ENCODE results near the gene PIK3IP1. TPM values are rescaled to one million over a fixed set of nuclear protein-coding genes. Genes with fewer than 3 reads are reported as not detected.

The PIK3IP1 gene
- total RNA-seq, 1 donor from 2014 or later: 30.9 TPM

GRCh38 chr22:31279821-31280505 is 12.3 kb downstream of the PIK3IP1 start:
- peak; percentile 10 for DNase-seq (ENCODE audit: low read depth)

- DNase-seq (ENCODE audit: low read depth): no peak
Observed at GRCh38 chr22:31279327-31279669, 13.0 kb downstream of the PIK3IP1 start.

GRCh38 chr22:31278626-31279326 is 13.5 kb downstream of the PIK3IP1 start:
- no peak for DNase-seq (ENCODE audit: low read depth)

- no peak for DNase-seq (ENCODE audit: low read depth)
Observed at GRCh38 chr22:31278151-31278621, 14.1 kb downstream of the PIK3IP1 start.

GRCh38 chr22:31277741-31278140 is 14.5 kb downstream of the PIK3IP1 start:
- no peak for DNase-seq (ENCODE audit: low read depth)

- DNase-seq (ENCODE audit: low read depth): no peak
Observed at GRCh38 chr22:31276426-31277167, 15.7 kb downstream of the PIK3IP1 start.

GRCh38 chr22:31275576-31275975 is 16.7 kb downstream of the PIK3IP1 start:
- peak; percentile 21 for DNase-seq (ENCODE audit: low read depth)

- no peak for DNase-seq (ENCODE audit: low read depth)
Observed at GRCh38 chr22:31275018-31275417, 17.3 kb downstream of the PIK3IP1 start.

- DNase-seq (ENCODE audit: low read depth): no peak
Observed at GRCh38 chr22:31274017-31274416, 18.3 kb downstream of the PIK3IP1 start.

GRCh38 chr22:31272522-31273446 is 19.5 kb downstream of the PIK3IP1 start:
- peak; percentile 71 for DNase-seq (ENCODE audit: low read depth)

GRCh38 chr22:31271485-31271884 is 20.8 kb downstream of the PIK3IP1 start:
- DNase-seq (ENCODE audit: low read depth): peak; percentile 87

- DNase-seq (ENCODE audit: low read depth): no peak
Observed at GRCh38 chr22:31271026-31271425, 21.3 kb downstream of the PIK3IP1 start.

GRCh38 chr22:31269892-31270579 is 22.3 kb downstream of the PIK3IP1 start:
- DNase-seq (ENCODE audit: low read depth): peak; percentile 21

- no peak for DNase-seq (ENCODE audit: low read depth)
Observed at GRCh38 chr22:31268281-31268680, 24.0 kb downstream of the PIK3IP1 start.

- peak; percentile 19 for DNase-seq (ENCODE audit: low read depth)
Observed at GRCh38 chr22:31263896-31264640, 28.2 kb downstream of the PIK3IP1 start.

GRCh38 chr22:31262312-31263133 is 29.8 kb downstream of the PIK3IP1 start:
- no peak for DNase-seq (ENCODE audit: low read depth)

GRCh38 chr22:31260474-31260856 is 31.8 kb downstream of the PIK3IP1 start:
- no peak for DNase-seq (ENCODE audit: low read depth)

- DNase-seq (ENCODE audit: low read depth): no peak
Observed at GRCh38 chr22:31259798-31260473, 32.4 kb downstream of the PIK3IP1 start.

- DNase-seq (ENCODE audit: low read depth): no peak
Observed at GRCh38 chr22:31253949-31254348, 38.3 kb downstream of the PIK3IP1 start.

All from renal cortical epithelial cell (primary cell).